Calu3 (cell line): ENCODE results near the gene ZNF554. TPM values are rescaled to one million over a fixed set of nuclear protein-coding genes. Genes with fewer than 3 reads are reported as not detected.

Experiments used
- BruUV-seq: library from RNA; stranded (reverse); fragments of 400-500 nt; replicated peaks from 2 replicates; lab custom pipeline; 2021; lab: Mats Ljungman, UMichigan
- CTCF ChIA-PET: fragments of 300-600 bp; sonication (Branson Sonifier 250); formaldehyde crosslinking; loops from one replicate; lab custom pipeline; 2022; ENCODE audit warnings: antibody characterized with exemption; lab: Charles Lee
- DNase-seq: peaks from one replicate; pipeline ENCODE4 v3.0.0; 2022
- H3K27ac Mint-ChIP-seq: one replicate; pipeline ENCODE4 v1.8.0; 2022; ENCODE audit warnings: mixed read lengths; ENCODE audit not compliant: unreplicated experiment
- H3K27me3 Mint-ChIP-seq: one replicate; pipeline ENCODE4 v1.8.0; 2022; ENCODE audit warnings: mixed read lengths; ENCODE audit not compliant: unreplicated experiment
- H3K36me3 Mint-ChIP-seq: one replicate; pipeline ENCODE4 v1.8.0; 2022; ENCODE audit warnings: mild to moderate bottlenecking, moderate library complexity, mixed read lengths; ENCODE audit not compliant: insufficient read depth, unreplicated experiment
- H3K4me1 Mint-ChIP-seq: one replicate; pipeline ENCODE4 v1.8.0; 2022; ENCODE audit warnings: mild to moderate bottlenecking, low read depth, mixed read lengths; ENCODE audit not compliant: unreplicated experiment
- H3K4me3 Mint-ChIP-seq: one replicate; pipeline ENCODE4 v1.8.0; 2022; ENCODE audit warnings: mild to moderate bottlenecking, low read depth, moderate library complexity, mixed read lengths; ENCODE audit not compliant: unreplicated experiment
- H3K9me3 Mint-ChIP-seq: one replicate; pipeline ENCODE4 v1.8.0; 2022; ENCODE audit warnings: low read depth, mixed read lengths; ENCODE audit not compliant: unreplicated experiment
- intact Hi-C: fragments of 100-400 bp; cut with micrococcal nuclease; formaldehyde crosslinking; loops from one replicate; pipeline ENCODE4 v1.10.0; 2022; ENCODE audit not compliant: unreplicated experiment
- total RNA-seq: library from RNA; stranded (reverse); gene quantifications from 2 replicates; pipeline ENCODE4 v1.2.3, GENCODE V29; 2022
- TF ChIP-seq, protein P1 (sequence below): fragments of 200-600 bp; IDR thresholded peaks from one replicate; pipeline ENCODE4 v1.8.0; 2022; ENCODE audit warnings: antibody characterized with exemption; ENCODE audit not compliant: unreplicated experiment

The ZNF554 gene
- total RNA-seq, 1 experiment from 2014 or later: 4.9 TPM

DNA sequence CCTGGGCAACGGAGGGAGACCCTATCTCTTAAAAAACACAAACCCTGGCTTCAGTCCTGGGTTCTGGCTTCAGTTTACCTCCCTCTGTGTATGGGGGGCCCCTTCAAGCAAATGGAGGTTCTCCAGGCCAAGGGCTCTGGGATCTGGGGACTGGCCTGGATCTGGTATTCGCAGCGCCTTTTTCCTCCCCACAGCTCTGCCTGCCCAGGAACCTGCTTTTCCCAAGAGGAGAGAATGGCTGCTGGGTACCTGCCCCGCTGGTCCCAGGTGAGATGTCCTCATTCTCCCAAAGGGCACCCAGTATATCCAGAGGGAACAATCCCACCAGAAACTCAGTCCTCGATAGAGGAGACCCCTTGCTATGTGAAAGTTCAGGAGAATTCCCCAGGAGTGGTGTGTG, 3.2 kb downstream of the ZNF554 start:
- no peak overlapping the region for H3K4me3 Mint-ChIP-seq
- H3K4me1 Mint-ChIP-seq: no peaks in the 10 kb centered on the region
- DNase-seq: no peak
- H3K27me3 Mint-ChIP-seq: no peaks in the 10 kb centered on the region
- TF ChIP-seq, protein P1, sequence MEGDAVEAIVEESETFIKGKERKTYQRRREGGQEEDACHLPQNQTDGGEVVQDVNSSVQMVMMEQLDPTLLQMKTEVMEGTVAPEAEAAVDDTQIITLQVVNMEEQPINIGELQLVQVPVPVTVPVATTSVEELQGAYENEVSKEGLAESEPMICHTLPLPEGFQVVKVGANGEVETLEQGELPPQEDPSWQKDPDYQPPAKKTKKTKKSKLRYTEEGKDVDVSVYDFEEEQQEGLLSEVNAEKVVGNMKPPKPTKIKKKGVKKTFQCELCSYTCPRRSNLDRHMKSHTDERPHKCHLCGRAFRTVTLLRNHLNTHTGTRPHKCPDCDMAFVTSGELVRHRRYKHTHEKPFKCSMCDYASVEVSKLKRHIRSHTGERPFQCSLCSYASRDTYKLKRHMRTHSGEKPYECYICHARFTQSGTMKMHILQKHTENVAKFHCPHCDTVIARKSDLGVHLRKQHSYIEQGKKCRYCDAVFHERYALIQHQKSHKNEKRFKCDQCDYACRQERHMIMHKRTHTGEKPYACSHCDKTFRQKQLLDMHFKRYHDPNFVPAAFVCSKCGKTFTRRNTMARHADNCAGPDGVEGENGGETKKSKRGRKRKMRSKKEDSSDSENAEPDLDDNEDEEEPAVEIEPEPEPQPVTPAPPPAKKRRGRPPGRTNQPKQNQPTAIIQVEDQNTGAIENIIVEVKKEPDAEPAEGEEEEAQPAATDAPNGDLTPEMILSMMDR: no peak
- CTCF ChIA-PET: no interaction called here
- H3K9me3 Mint-ChIP-seq: peaks cover 2% of the 10 kb centered on the region
- BruUV-seq: no TSS peak
- intact Hi-C loops: no loop called here
- no peak overlapping the region for H3K27ac Mint-ChIP-seq
- peaks cover 20% of the 10 kb centered on the region for H3K36me3 Mint-ChIP-seq

DNA sequence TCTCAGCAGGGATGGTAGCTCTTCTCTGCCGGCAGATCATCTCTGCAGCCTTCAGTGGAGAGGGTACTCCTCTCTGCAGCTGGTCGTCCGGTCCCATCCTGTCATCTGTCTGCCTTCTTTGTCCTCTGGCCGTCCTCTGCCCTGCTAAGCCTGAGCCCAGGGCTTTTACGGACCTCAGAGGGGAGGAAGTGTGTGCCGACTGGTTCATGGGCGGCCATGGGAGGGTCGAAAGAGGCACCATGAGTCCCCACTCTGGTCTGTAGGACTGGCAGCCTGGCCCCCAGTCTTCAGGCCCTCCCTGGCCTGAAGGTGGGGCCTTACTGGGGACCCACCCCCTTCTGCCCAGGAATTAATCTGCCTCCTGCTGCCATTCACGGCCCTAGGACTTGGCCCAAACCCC, 4.0 kb downstream of the ZNF554 start:
- H3K9me3 Mint-ChIP-seq: peaks cover 2% of the 10 kb centered on the region
- TF ChIP-seq, protein P1: no peak
- intact Hi-C loops: no loop called here
- no peaks in the 10 kb centered on the region for H3K27me3 Mint-ChIP-seq
- no peaks in the 10 kb centered on the region for H3K4me1 Mint-ChIP-seq
- no peak overlapping the region for H3K27ac Mint-ChIP-seq
- H3K4me3 Mint-ChIP-seq: no peak overlapping the region
- DNase-seq: no peak
- no TSS peak for BruUV-seq
- H3K36me3 Mint-ChIP-seq: peaks cover 16% of the 10 kb centered on the region
- CTCF ChIA-PET: no interaction called here

DNA sequence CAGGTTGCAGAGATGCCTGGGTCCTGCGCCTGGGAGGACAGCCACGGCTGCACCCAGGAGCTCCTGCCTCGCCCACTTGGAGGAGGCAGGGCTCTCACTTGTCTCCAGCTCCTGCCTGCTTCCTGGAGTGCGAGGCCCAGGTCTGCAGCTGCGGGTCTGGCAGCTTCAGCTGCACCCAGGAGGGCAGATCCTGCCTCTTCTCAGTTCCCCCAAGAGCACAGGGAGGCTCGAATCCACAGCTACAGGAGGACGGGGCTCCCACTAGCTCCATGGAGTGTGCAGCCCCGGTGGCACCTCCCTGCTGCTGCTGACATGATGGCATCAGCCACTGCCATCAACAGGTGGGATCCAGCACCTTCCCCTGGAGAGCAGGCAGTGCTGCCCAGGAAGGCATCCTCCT, 4.5 kb downstream of the ZNF554 start:
- CTCF ChIA-PET: no interaction called here

DNA sequence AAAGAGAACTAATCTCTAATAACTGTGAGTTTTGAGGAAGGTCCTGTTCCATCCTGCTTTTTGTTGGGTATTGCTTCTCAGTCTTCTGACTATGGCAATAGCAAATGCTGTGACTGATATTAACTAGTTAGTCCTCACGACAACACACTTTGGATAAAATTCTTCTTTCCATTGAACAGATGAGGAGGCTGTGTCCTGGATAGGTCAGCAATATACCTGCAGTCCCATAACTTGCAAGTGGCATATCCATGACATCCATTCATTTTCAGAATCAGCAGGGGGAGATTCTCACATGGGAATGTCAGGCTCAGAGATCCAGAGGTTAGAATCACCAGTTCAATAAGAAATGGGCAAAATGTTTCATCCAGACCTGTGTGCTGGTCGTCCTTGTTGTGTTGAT, 7.4 kb downstream of the ZNF554 start:
- Mint-ChIP-seq H3K36me3 (peaks cover 4% of the 10 kb centered on the region), H3K4me1 (no peaks in the 10 kb centered on the region), H3K27me3 (no peaks in the 10 kb centered on the region), H3K27ac (no peak overlapping the region), H3K4me3 (no peak overlapping the region), H3K9me3 (peaks cover 2% of the 10 kb centered on the region)
- TF ChIP-seq, protein P1: no peak
- CTCF ChIA-PET: no interaction called here
- no TSS peak for BruUV-seq
- no peak for DNase-seq
- intact Hi-C loops: no loop called here

More for the DNA sequence above, 4.5 kb downstream of the ZNF554 start:
- TF ChIP-seq, protein P1: no peak
- intact Hi-C loops: no loop called here
- H3K4me1 Mint-ChIP-seq: no peaks in the 10 kb centered on the region
- H3K27me3 Mint-ChIP-seq: no peaks in the 10 kb centered on the region
- peaks cover 2% of the 10 kb centered on the region for H3K9me3 Mint-ChIP-seq
- H3K27ac Mint-ChIP-seq: no peak overlapping the region
- H3K36me3 Mint-ChIP-seq: peaks cover 15% of the 10 kb centered on the region
- BruUV-seq: no TSS peak
- H3K4me3 Mint-ChIP-seq: no peak overlapping the region
- DNase-seq: no peak
